DMS153 treated with DMSO at 0.1 percent for 48 hours (cell line): ENCODE data around the gene MCTP1.

ENCODE experiments used
- DNase-seq: peaks from one replicate; lab custom pipeline; 2025; ENCODE audit not compliant: unreplicated experiment; lab: John Stamatoyannopoulos, UW

Gene MCTP1

GRCh38 chr5:94731471-94731870 lies 553.4 kb downstream of the MCTP1 start:
- no peak for DNase-seq

- no peak for DNase-seq
These were observed 559.8 kb downstream of the MCTP1 start for GRCh38 chr5:94725142-94725541.

GRCh38 chr5:94715768-94716167 lies 569.1 kb downstream of the MCTP1 start:
- no peak for DNase-seq

- no peak for DNase-seq
These were observed 573.1 kb downstream of the MCTP1 start for GRCh38 chr5:94711785-94712184.

- DNase-seq = no peak
These were observed 575.6 kb downstream of the MCTP1 start for GRCh38 chr5:94709277-94709676.

- no peak for DNase-seq
These were observed 577.5 kb downstream of the MCTP1 start for GRCh38 chr5:94707359-94707758.

GRCh38 chr5:94705427-94705826 lies 579.5 kb downstream of the MCTP1 start:
- DNase-seq = no peak

- DNase-seq = no peak
These were observed 582.2 kb downstream of the MCTP1 start for GRCh38 chr5:94702729-94703128.

- DNase-seq = no peak
These were observed 584.3 kb downstream of the MCTP1 start for GRCh38 chr5:94700592-94700991.

GRCh38 chr5:94699562-94699961 lies 585.3 kb downstream of the MCTP1 start:
- DNase-seq = no peak

- DNase-seq = no peak
These were observed 586.7 kb downstream of the MCTP1 start for GRCh38 chr5:94698197-94698596.

- no peak for DNase-seq
These were observed 590.2 kb downstream of the MCTP1 start for GRCh38 chr5:94694671-94695070.

- no peak for DNase-seq
These were observed 591.0 kb downstream of the MCTP1 start for GRCh38 chr5:94693845-94694370.

- DNase-seq = no peak
These were observed 591.7 kb downstream of the MCTP1 start for GRCh38 chr5:94693043-94693822.

GRCh38 chr5:94692581-94692980 lies 592.3 kb downstream of the MCTP1 start:
- no peak for DNase-seq

- DNase-seq = no peak
These were observed 592.9 kb downstream of the MCTP1 start for GRCh38 chr5:94691949-94692348.

GRCh38 chr5:94691291-94691690 lies 593.6 kb downstream of the MCTP1 start:
- DNase-seq = no peak

- no peak for DNase-seq
These were observed 594.1 kb downstream of the MCTP1 start for GRCh38 chr5:94690778-94691177.

GRCh38 chr5:94689908-94690307 lies 595.0 kb downstream of the MCTP1 start:
- DNase-seq = no peak

- DNase-seq = no peak
These were observed 601.9 kb downstream of the MCTP1 start for GRCh38 chr5:94682814-94683520.

GRCh38 chr5:94675965-94676618 lies 608.8 kb downstream of the MCTP1 start:
- DNase-seq = no peak
